ENCODE data around the gene AHNAK2.

AHNAK2 gene

DNA sequence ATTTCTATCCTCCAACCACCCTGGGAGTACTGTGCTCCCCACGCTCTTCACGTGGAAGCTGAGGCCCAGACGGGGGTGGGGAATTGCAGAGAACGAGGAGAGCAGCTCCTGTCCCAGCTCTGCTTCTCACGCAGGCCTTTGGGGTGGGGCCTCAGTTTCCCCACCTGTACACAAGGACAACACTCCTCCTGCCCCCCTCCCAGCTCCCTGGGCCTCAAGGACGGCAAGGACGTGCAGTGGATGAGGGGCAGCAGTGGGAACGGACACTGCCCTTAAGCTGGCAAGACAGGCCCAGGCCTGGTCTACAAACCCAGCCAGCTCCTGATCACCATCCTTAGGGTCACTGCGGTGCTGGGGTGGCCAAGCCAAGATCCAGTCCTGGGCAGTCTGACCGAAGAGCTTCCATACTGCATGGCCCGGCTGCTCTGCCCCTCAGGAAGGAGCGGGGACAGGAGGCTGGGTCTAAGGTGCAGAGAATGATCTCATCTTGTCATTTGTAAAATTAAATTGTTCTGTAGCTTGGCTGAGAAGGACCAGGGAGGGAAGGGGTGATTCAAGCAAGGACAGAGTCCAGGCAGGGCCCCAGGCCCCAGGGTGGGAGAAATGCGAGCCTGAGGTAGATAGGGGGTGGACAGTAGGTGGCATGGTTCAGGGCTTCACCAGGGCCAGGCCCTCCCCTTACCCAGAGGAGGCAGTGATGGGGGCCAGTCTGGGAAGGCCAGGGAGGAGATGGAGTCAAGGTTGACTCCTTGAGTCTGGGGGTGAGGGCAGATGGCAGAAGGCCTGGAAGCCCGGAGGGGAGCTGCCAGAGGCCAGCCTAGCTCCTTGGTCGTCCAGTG, 6.1 kb upstream of the AHNAK2 start:
- no peaks in the 10 kb centered on the region for H3K9me3 ChIP-seq (ENCODE audit: control insufficient read depth, low read length)
- WGBS, 2 experiments (ENCODE audit: insufficient coverage in 2 of 2), result 92 to 95% methylated on average over 11 to 15 of the region's 15 CpGs
- no peaks in the 10 kb centered on the region for H3K36me3 ChIP-seq (ENCODE audit: control insufficient read depth, insufficient read depth, low read length)
- no peak overlapping the region for H3K4me3 ChIP-seq (ENCODE audit: extremely low read depth, insufficient read depth, low read length, poor library complexity, severe bottlenecking)
- H3K27ac ChIP-seq (ENCODE audit: low read depth, low read length, severe bottlenecking), result no peak overlapping the region
- peaks cover 5% of the 10 kb centered on the region for H3K4me1 ChIP-seq (ENCODE audit: control insufficient read depth, insufficient read depth, low read length, poor library complexity, severe bottlenecking)

DNA sequence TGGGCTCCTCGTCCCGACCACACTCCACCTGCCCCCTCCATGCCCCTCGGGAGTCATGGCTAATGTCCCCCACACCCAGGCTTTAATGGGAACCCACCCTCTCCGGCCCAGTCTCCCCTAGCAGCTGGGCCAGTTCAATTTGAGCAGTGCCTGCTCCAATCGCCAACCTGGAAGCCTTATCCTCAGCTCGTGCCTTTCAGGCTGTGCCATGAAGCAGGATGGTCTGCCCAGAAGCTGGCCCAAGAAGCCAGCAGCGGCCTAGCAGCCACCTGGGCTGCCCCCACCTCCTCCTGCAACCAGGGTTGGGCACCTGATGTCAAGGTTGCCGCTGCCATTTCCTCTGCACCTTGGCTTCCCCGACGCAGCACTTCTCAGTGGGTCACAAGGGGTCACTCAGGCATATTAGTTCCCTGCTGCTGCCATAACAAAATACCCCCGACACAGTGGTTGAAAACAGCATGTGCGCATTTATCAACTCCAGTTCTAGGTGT, 5.1 kb upstream of the AHNAK2 start:
- Histone ChIP-seq H3K36me3 (ENCODE audit: control insufficient read depth, insufficient read depth, low read length) (no peaks in the 10 kb centered on the region), H3K9me3 (ENCODE audit: control insufficient read depth, low read length) (no peaks in the 10 kb centered on the region), H3K4me1 (ENCODE audit: control insufficient read depth, insufficient read depth, low read length, poor library complexity, severe bottlenecking) (peaks cover 5% of the 10 kb centered on the region), H3K4me3 (ENCODE audit: extremely low read depth, insufficient read depth, low read length, poor library complexity, severe bottlenecking) (no peak overlapping the region), H3K27ac (ENCODE audit: low read depth, low read length, severe bottlenecking) (no peak overlapping the region)
- 84% methylated on average over 10 to 12 of the region's 12 CpGs for WGBS, 2 experiments (ENCODE audit: insufficient coverage in 2 of 2)

DNA sequence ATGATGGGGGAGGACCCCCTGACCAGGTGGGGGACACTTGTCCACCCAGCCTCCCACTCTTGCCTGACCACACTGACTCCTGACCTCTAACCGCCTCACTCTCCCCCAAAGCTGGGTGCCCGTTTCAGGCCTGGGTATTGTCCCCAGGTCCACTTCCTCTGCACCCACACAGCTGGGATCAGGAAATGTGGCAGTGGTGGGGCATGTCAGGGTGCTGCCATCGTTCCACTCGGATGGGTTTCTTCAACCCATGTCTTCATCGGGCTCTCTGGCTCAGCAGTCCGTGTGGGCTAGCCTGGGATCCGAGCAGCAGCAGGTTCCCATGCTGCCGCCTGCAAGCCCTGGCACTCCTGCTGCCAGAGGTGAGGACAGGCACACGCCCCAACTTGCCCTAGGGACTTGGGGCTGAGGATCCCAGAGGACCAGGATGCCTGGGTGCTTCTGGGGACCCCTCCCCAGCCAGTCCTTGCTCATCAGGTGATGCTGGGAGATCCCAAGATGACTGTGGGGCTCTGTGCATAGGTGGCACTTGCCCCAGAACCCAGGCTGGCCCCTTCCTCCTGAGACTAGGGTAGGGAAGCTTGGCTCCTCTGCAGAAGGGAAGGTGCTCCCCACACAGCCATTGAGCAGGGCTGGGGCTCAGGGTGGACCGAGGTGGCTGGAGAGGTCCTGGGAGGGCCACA, 4.5 kb upstream of the AHNAK2 start:
- no peaks in the 10 kb centered on the region for H3K36me3 ChIP-seq (ENCODE audit: control insufficient read depth, insufficient read depth, low read length)
- peaks cover 5% of the 10 kb centered on the region for H3K4me1 ChIP-seq (ENCODE audit: control insufficient read depth, insufficient read depth, low read length, poor library complexity, severe bottlenecking)
- no peaks in the 10 kb centered on the region for H3K9me3 ChIP-seq (ENCODE audit: control insufficient read depth, low read length)
- no peak overlapping the region for H3K4me3 ChIP-seq (ENCODE audit: extremely low read depth, insufficient read depth, low read length, poor library complexity, severe bottlenecking)
- WGBS, 2 experiments (ENCODE audit: insufficient coverage in 2 of 2), result 83 to 86% methylated on average over 8 to 10 of the region's 10 CpGs
- H3K27ac ChIP-seq (ENCODE audit: low read depth, low read length, severe bottlenecking), result no peak overlapping the region

DNA sequence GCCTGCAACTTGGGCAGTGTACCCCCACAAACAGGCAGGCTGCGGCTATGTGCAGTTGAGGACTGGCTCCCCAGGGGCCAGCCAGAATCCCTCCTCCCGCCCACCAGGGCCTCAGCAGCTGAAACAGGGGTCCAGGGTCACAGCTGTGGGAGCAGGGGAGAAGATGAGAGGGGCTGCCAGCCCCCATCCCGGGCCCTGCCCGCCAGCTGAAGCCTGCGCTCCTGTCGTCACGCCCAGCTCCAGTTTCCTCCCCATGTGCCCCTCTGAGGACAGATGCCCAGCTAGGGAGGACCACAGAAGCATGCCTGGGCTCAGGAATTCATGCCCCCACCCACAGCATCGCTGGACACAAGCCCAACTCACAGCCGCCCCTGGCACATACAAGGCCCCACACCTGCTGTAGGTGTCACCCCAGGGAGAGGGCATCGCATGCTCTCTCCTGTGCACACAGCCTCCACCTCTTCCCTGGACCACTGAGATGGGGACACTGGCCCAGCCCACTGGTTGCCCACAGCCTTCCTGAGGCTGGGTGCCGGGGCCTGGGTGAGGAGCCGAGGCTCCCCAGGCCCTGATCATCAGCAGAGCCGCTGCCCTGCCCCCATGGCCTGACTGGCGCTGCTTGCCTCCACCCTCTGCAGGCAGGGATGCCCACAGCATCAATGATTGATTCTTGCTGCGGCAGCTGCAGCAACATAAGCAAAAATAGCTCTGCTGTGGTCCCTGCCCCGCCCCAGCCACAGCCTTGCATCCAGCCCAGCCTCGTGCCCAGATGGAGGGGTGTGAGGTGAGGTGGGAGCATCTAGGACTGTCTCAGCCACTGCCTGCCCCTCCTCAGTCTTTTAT, 3.7 kb upstream of the AHNAK2 start:
- no peak overlapping the region for H3K4me3 ChIP-seq (ENCODE audit: extremely low read depth, insufficient read depth, low read length, poor library complexity, severe bottlenecking)
- H3K36me3 ChIP-seq (ENCODE audit: control insufficient read depth, insufficient read depth, low read length), result no peaks in the 10 kb centered on the region
- WGBS, 2 experiments (ENCODE audit: insufficient coverage in 2 of 2), result 88 to 92% methylated on average over 11 to 16 of the region's 17 CpGs
- H3K4me1 ChIP-seq (ENCODE audit: control insufficient read depth, insufficient read depth, low read length, poor library complexity, severe bottlenecking), result peaks cover 5% of the 10 kb centered on the region
- H3K27ac ChIP-seq (ENCODE audit: low read depth, low read length, severe bottlenecking), result no peak overlapping the region
- no peaks in the 10 kb centered on the region for H3K9me3 ChIP-seq (ENCODE audit: control insufficient read depth, low read length)

DNA sequence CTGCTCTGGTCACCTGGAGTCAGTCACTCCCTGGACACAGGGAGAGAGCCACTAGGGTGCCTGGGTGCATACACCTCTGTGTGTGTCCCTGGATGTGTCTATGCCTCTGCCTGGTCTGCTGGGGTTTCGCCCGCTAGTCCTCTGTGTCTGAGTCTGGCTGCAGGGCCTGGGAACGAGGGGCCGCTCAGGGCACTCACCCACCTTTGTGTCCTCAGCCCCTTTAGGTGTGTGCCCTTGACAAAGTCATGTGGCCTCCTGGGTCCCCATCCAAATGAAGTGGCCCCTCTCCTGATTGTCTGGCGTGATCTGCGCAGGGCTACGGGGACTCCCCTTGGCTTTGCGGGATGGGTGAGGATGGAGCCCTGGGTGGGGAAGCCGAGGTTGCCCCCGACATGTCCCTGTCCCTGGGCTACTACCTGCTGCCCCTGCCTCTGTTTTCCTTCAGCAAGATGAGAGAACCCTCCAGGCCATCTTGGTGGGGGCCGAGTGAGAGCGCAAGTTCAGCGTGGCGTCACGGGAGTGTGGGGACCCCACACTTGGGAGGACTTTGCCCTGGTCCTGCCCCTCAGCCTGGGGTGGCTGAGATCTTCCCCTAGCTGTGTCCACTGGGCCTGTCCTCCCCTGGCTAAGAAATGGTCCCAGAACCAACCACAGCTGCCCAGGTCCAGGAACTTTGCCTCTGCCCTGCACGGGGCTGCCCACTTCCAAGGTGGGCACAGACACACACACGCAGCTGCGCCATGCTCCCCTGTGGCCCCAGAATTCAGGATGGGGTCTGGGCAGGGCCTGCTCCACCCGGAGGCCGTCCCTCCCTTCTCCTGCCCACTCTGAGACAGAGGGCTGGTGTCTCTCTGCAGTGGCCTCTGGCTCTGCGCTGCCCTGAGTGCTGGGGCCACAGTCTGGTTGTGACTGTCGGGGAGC, 2.7 kb upstream of the AHNAK2 start:
- no peaks in the 10 kb centered on the region for H3K9me3 ChIP-seq (ENCODE audit: control insufficient read depth, low read length)
- no peaks in the 10 kb centered on the region for H3K36me3 ChIP-seq (ENCODE audit: control insufficient read depth, insufficient read depth, low read length)
- H3K4me1 ChIP-seq (ENCODE audit: control insufficient read depth, insufficient read depth, low read length, poor library complexity, severe bottlenecking), result peaks cover 7% of the 10 kb centered on the region
- H3K4me3 ChIP-seq (ENCODE audit: extremely low read depth, insufficient read depth, low read length, poor library complexity, severe bottlenecking), result no peak overlapping the region
- H3K27ac ChIP-seq (ENCODE audit: low read depth, low read length, severe bottlenecking), result no peak overlapping the region
- 87 to 93% methylated on average over 20 of the region's 22 CpGs for WGBS, 2 experiments (ENCODE audit: insufficient coverage in 2 of 2)

DNA sequence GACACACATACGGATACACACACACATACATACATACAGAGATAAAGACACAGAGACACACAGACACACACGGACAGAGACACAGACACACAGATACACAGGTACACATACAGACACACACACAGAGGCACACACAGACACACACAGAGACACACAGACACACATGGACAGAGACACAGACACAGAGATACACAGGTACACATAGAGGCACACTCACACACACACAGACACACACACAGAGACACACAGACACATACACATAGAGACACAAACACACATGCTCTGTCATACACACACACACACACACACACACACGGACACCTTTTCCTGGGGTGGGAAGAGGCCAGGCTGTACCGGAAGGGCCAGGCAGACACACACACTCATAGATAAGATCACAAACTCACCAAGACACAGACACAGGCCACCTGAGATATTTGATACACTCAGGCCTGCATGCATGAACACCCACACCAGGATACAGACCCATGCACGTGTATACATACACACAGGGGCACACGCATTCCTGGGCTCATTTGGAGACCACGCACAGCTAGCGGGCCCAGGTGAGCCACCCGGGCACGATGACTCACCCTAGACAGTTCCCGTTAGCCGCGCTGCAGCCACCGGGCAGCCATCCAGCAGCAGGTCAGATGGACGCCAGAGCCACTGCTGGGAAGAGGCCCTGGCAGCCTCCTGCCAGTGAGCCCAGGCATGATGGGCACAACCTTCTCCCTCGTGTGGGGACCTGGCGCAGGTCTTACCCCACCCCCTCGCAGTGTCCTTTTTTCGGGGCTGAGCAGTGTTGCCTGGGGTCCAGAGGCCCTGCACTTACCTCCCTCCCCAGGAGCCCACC, 1.8 kb upstream of the AHNAK2 start:
- Histone ChIP-seq H3K4me1 (ENCODE audit: control insufficient read depth, insufficient read depth, low read length, poor library complexity, severe bottlenecking) (peaks cover 7% of the 10 kb centered on the region), H3K27ac (ENCODE audit: low read depth, low read length, severe bottlenecking) (no peak overlapping the region), H3K4me3 (ENCODE audit: extremely low read depth, insufficient read depth, low read length, poor library complexity, severe bottlenecking) (no peak overlapping the region), H3K36me3 (ENCODE audit: control insufficient read depth, insufficient read depth, low read length) (no peaks in the 10 kb centered on the region), H3K9me3 (ENCODE audit: control insufficient read depth, low read length) (no peaks in the 10 kb centered on the region)
- WGBS, 2 experiments (ENCODE audit: insufficient coverage in 2 of 2), result 88 to 89% methylated on average over 17 to 19 of the region's 19 CpGs

DNA sequence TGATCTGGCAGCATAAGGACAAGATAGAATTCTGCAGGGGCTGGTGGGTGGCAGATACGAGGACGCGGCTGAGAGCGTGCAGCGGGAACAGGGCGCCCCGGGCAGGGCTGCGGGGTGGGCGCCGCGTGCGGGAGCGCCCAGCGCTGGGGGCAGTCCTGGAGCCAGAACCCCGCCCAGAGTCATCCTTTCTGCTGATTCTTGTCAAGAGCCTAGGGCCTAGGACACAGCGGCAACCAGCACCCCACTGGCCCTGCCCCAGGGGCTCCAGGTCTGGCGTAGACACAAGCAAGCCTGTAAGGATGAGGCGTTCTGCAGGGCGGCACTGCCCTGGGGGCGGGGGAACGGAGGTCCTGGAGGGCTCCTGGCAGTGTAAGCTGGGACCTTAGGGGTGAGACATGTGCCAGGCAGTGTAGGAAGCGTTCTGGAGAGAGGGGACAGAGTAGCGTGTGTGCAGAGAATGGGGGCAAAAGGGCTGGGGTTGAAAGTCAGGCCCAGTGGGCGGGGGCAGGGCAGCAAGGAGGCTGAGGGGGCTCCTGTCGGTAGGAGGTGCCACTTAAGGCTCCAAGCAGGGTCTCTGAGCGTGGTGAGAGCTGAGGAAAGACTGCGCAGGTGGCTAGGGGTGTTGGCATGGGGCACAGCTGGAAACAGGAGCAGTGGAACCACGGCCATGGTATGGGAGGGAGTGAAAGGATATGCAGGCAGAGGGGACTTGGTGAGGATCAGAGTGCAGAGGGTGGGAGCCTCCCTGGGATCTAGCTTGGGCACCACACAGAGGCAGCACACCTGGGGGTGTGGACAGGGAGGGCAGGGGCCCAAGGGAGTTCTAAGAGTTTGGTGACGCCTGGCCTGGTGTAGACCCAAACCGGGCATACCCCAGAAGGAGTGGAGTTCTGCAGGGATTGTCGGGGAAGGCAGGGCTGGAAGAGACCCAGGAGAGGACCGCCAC, 845 bp upstream of the AHNAK2 start:
- H3K36me3 ChIP-seq (ENCODE audit: control insufficient read depth, insufficient read depth, low read length), result no peaks in the 10 kb centered on the region
- peaks cover 12% of the 10 kb centered on the region for H3K4me1 ChIP-seq (ENCODE audit: control insufficient read depth, insufficient read depth, low read length, poor library complexity, severe bottlenecking)
- no peak overlapping the region for H3K27ac ChIP-seq (ENCODE audit: low read depth, low read length, severe bottlenecking)
- H3K9me3 ChIP-seq (ENCODE audit: control insufficient read depth, low read length), result no peaks in the 10 kb centered on the region
- peak overlapping the region; percentile 23 for H3K4me3 ChIP-seq (ENCODE audit: extremely low read depth, insufficient read depth, low read length, poor library complexity, severe bottlenecking)
- 37 to 40% methylated on average over 26 to 32 of the region's 32 CpGs for WGBS, 2 experiments (ENCODE audit: insufficient coverage in 2 of 2)

DNA sequence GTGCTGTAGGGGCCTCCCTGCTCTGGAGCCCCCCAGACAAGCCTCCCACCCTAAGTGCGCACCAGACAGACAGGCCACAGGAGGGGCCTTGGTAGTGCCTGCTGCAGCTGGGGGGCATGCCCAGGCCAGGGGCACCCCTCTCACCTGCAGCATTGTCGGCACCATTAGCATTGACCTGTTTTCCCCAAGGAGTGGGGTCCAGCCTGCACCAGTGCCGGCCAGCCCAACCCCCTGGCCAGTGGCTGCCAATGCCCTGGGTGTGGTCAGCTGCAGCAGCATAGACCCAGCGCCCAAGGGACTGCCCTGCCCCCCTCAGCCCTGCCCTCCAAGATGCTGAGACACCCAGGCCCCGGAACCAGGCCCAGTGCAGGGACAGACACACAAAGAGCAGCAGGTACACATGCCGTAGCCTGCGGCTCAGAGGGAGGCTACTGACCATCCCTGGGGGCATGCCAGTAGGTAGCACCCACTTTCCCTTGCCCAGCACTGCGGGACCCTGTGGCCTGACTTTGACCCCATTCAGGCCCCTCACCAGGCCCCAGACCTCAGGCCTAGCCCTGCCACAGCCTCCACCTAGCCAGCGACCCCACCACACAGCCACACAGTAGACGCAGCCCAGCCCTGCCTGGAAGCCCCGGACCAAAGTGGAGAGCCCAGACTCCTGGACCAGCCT, 1.0 kb downstream of the AHNAK2 start:
- peaks cover 26% of the 10 kb centered on the region for H3K4me1 ChIP-seq (ENCODE audit: control insufficient read depth, insufficient read depth, low read length, poor library complexity, severe bottlenecking)
- H3K9me3 ChIP-seq (ENCODE audit: control insufficient read depth, low read length), result no peaks in the 10 kb centered on the region
- no peaks in the 10 kb centered on the region for H3K36me3 ChIP-seq (ENCODE audit: control insufficient read depth, insufficient read depth, low read length)
- H3K4me3 ChIP-seq (ENCODE audit: extremely low read depth, insufficient read depth, low read length, poor library complexity, severe bottlenecking), result peak overlapping the region; percentile 35
- 72 to 75% methylated on average over 10 to 11 of the region's 11 CpGs for WGBS, 2 experiments (ENCODE audit: insufficient coverage in 2 of 2)
- no peak overlapping the region for H3K27ac ChIP-seq (ENCODE audit: low read depth, low read length, severe bottlenecking)

Measured in mesodermal cell (in vitro differentiated cells).